Vein endothelial cell (primary cell): ENCODE measurements around the gene LILRB2. TPM values are rescaled to one million over a fixed set of nuclear protein-coding genes. Genes with fewer than 3 reads are reported as not detected.

Experiments
- small RNA-seq: library from RNA; depleted of rRNA; stranded (forward); fragments of <200 nt; gene quantifications from one replicate; pipeline ENCODE3, GENCODE V24; 2012
- total RNA-seq: library from RNA; depleted of rRNA; stranded (reverse); fragments of >200 nt; gene quantifications from 2 replicates; pipeline ENCODE4 v1.2.3, GENCODE V29; 2012

The LILRB2 gene
- not detected in 2 replicates for total RNA-seq

DNA sequence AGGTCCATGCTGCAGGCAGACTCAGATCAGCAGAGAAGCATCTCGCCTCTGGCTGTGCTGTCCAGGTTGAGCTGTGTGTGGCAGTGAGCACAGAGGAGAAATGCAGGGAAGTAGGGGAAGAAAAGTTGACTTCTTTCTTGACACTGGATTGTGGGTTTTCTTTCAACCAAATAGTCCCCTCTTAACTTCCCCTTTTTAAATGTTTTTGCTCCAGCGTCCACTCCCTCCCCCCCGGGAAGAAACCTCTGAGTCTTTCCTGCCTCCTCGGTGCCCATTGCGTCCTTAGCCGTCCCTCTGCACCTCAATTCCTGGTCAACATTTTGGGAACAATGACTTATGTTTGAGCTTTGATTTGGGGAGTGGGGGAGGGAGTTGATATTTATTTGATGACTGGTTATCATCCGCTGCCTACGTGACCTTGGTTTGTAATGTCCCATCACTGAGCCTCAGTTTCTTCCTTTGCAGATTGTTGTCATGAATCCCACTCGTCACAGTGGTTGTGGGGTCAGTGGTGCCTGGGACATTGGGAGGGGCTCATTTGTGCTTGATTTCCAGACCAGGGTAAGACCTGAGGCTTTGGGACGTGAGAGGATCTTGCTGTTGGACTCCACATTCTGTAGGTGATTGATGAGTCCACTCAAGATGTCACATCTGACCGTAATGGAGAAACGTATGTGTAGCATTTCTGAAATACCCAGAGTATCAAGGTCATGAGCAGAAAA lies at the start of gene LILRB2:
LILRB2 (minus strand) TSS at position 104 of the 722 bp plus-strand sequence. CDS start 614 bp downstream, outside the sequence.

DNA sequence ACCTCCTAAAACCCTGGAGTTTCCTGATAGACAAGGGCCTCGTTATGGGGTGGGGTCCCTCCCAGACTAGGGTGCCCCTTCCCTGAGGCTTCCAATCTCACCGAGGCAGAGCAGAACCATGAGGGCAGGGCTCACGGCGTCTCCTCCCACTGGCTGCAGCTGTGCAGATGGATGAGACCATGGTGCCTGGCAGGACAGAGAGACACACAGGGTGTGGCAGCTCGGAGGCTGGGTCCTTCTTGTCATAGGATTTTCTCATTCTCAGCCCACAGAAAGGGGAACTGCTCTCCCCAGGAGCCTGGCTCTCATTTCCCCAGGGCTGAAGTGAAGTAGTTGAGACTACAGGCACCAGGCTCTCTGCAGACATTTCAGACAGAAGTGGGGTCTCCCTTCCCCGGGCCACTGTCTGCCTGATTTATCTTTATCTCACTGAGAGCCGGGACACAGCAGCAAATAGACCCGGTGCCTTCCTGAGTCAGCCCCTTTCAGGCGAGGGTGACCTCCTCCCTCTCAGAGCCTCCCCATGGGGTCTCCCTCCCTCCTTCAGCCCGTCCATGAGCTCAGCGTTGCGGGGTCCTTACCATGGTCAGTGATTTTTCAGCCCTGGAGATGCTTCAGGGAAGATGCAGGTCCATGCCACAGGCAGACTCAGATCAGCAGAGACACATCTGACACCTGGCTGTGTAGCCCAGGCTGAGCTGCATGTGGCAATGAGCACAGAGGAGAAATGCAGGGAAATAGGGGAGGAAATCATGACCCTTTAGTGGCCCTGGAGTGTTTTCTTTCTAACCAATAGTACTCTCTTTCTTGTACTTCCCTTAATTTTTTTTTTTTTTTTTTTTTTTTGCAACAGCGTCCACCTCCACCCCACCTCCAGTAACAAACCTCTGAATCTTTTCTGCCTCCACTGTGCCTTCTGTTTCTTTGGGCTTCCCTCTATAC lies 31.8 kb upstream of the LILRB2 start, which contains the start of gene LILRA5:
LILRA5 (minus strand) TSS at position 731 of the 942 bp plus-strand sequence; CDS start at position 584, 147 bp downstream.

DNA sequence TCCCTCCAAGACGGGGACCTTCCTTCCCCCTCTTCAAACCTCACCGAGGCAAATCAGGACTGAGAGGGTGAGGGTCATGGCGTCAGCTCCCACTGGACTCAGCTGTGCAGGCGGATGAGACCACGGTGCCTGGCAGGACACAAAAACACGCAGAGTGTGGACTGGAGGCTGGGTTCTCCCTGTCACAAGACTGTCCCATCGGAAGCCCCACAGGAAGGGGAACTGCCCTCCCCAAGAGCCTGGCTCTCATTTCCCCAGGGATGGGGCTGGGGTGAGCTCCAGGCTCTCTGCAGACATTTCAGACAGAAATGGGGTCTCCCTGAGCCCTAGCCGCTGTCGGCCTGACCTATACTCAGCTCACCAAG lies 23.8 kb downstream of the LILRB2 start, which contains the start of gene LILRB5:
LILRB5 (minus strand) TSS at position 158 of the 365 bp plus-strand sequence; CDS start at position 78, 80 bp downstream.

DNA sequence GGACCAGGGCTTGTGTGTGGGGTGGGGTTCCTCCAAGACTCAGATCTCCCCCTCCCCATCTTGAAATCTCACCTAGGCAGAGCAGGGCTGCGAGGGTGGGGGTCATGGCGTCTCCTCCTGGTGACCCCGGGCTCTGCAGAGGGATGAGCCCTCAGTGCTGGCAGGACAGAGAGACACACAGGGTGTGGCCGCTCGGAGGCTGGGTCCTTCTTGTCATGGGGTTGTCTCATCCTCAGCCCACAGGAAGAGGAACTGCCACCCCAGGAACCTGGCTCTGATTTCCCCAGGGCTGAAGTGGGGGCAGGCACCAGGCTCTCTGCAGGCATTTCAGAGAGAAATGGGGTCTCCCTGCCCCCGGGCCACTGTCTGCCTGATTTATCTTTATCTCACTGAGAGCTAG lies 38.3 kb downstream of the LILRB2 start, which contains the start of gene LILRA6:
LILRA6 (minus strand) TSS at position 145 of the 400 bp plus-strand sequence.

Small RNA genes lying within 50 kb of the gene (small RNA-seq; reads per million reads assigned to genes)
- gene AC245884.12 (not detected), gene MIR4752 (not detected), gene RNU6-1307P (not detected)

Other genes starting within 250 kb of the LILRB2 start
- gene VSTM1, start 217.2 kb downstream of the LILRB2 start, total RNA-seq: not detected in 2 replicates
- not detected in 2 replicates for gene TARM1, start 199.7 kb downstream of the LILRB2 start, total RNA-seq
- gene OSCAR, start 180.3 kb downstream of the LILRB2 start, total RNA-seq: 0.19 TPM in 1 of 2 replicates, not detected in the other
- 7.9 and 44.4 TPM in 2 replicates for gene NDUFA3, start 178.3 kb downstream of the LILRB2 start, total RNA-seq
- gene TFPT, start 165.5 kb downstream of the LILRB2 start, total RNA-seq: 18.9 and 24.0 TPM in 2 replicates
- gene PRPF31, start 165.4 kb downstream of the LILRB2 start, total RNA-seq: 58.5 and 66.7 TPM in 2 replicates
- gene CNOT3, start 143.3 kb downstream of the LILRB2 start, total RNA-seq: 9.6 and 13.4 TPM in 2 replicates
- gene LENG1, start 121.4 kb downstream of the LILRB2 start, total RNA-seq: 4.5 and 5.9 TPM in 2 replicates
- not detected in 2 replicates for gene TMC4, start 108.0 kb downstream of the LILRB2 start, total RNA-seq
- gene MBOAT7, start 91.5 kb downstream of the LILRB2 start, total RNA-seq: 78.7 and 93.7 TPM in 2 replicates
- gene TSEN34, start 89.8 kb downstream of the LILRB2 start, total RNA-seq: 62.1 and 68.9 TPM in 2 replicates
- 1,549 and 1,933 TPM in 2 replicates for gene RPS9, start 80.3 kb downstream of the LILRB2 start, total RNA-seq
- gene LILRB3, start 58.1 kb downstream of the LILRB2 start, total RNA-seq: not detected in 2 replicates
- gene LILRA6, start 38.3 kb downstream of the LILRB2 start, total RNA-seq: not detected in 2 replicates
- gene LILRB5, start 23.8 kb downstream of the LILRB2 start, total RNA-seq: not detected in 2 replicates
- gene LILRA5, start 32.1 kb upstream of the LILRB2 start, total RNA-seq: not detected in 2 replicates
- not detected in 2 replicates for gene LILRA4, start 58.1 kb upstream of the LILRB2 start, total RNA-seq
- gene LAIR1, start 83.8 kb upstream of the LILRB2 start, total RNA-seq: not detected in 2 replicates
- gene TTYH1, start 134.4 kb upstream of the LILRB2 start, total RNA-seq: not detected in 2 replicates
- 61.1 and 82.1 TPM in 2 replicates for gene LENG8, start 168.1 kb upstream of the LILRB2 start, total RNA-seq
- gene LENG9, start 182.7 kb upstream of the LILRB2 start, total RNA-seq: 5.6 and 8.2 TPM in 2 replicates
- 69.1 and 109 TPM in 2 replicates for gene CDC42EP5, start 192.2 kb upstream of the LILRB2 start, total RNA-seq
- gene LAIR2, start 221.7 kb upstream of the LILRB2 start, total RNA-seq: not detected in 2 replicates